PC-3 (cell line): Measurements from ENCODE around the gene ANK2. TPM values are rescaled to one million over a fixed set of nuclear protein-coding genes. Genes with fewer than 3 reads are reported as not detected.

ENCODE experiments used
- ATAC-seq: fragments of 200-7000 bp; cut with Tn5 transposase; 2 replicates; pipeline ENCODE4 v1.9.1; 2020; ENCODE audit warnings: mild to moderate bottlenecking, moderate library complexity
- BruUV-seq: library from RNA; stranded (reverse); fragments of 400-500 nt; replicated peaks from 2 replicates; lab custom pipeline; 2021; lab: Mats Ljungman, UMichigan
- CTCF ChIA-PET: fragments of 300-600 bp; sonication (Branson Sonifier 250); formaldehyde crosslinking; loops from one replicate; lab custom pipeline; 2022; ENCODE audit warnings: antibody characterized with exemption; lab: Charles Lee
- POLR2A ChIA-PET: fragments of 300-600 bp; sonication (Branson Sonifier 250); formaldehyde crosslinking; loops from one replicate; lab custom pipeline; 2022; ENCODE audit warnings: antibody characterized with exemption; ENCODE audit not compliant: unreplicated experiment; lab: Charles Lee
- DNase-seq: peaks from one replicate; pipeline ENCODE4 v3.0.0-alpha.2; 2015
- H2AFZ ChIP-seq: fragments of 300-600 bp; sonication (generic); 2 replicates; pipeline ENCODE4 v1.6.0; 2016; ENCODE audit warnings: antibody characterized with exemption, low read length
- H3F3A ChIP-seq: fragments of 300-600 bp; sonication (generic); one replicate; pipeline ENCODE4 v1.6.0; 2017; ENCODE audit warnings: antibody characterized with exemption, low read length, control low read depth, mild to moderate bottlenecking; ENCODE audit not compliant: unreplicated experiment
- H3K27ac ChIP-seq: fragments of 300-600 bp; sonication (generic); 2 replicates; pipeline ENCODE4 v1.5.1; 2016; ENCODE audit warnings: mild to moderate bottlenecking, low read length
- H3K27me3 ChIP-seq: fragments of 300-600 bp; sonication (generic); 2 replicates; pipeline ENCODE4 v1.6.1; 2016; ENCODE audit warnings: low read length, mixed read lengths
- H3K36me3 ChIP-seq: fragments of 300-600 bp; sonication (generic); 2 replicates; pipeline ENCODE4 v1.6.1; 2016; ENCODE audit warnings: low read depth, mixed run types, low read length, mixed read lengths
- H3K4me1 ChIP-seq: fragments of 300-600 bp; sonication (generic); 2 replicates; pipeline ENCODE4 v1.5.1; 2016; ENCODE audit warnings: low read length; ENCODE audit not compliant: insufficient read depth
- H3K4me2 ChIP-seq: fragments of 300-600 bp; sonication (generic); 2 replicates; pipeline ENCODE4 v1.6.0; 2016; ENCODE audit warnings: low read length
- H3K4me3 ChIP-seq: fragments of 300-600 bp; sonication (generic); 2 replicates; pipeline ENCODE4 v1.5.1; 2016; ENCODE audit warnings: mild to moderate bottlenecking, low read length, mixed read lengths
- H3K79me2 ChIP-seq: fragments of 300-600 bp; sonication (generic); 2 replicates; pipeline ENCODE4 v1.6.1; 2017; ENCODE audit warnings: low read length, mixed read lengths
- H3K9ac ChIP-seq: fragments of 300-600 bp; sonication (generic); 2 replicates; pipeline ENCODE4 v1.6.0; 2016; ENCODE audit warnings: mild to moderate bottlenecking, low read length
- H3K9me2 ChIP-seq: fragments of 300-600 bp; sonication (generic); replicated peaks from 2 replicates; pipeline ENCODE4 v1.6.1; 2016; ENCODE audit warnings: mixed run types, low read length, mixed read lengths
- H3K9me3 ChIP-seq: fragments of 300-600 bp; sonication (generic); 2 replicates; pipeline ENCODE4 v1.6.1; 2016; ENCODE audit warnings: low read length, mixed read lengths
- H4K20me1 ChIP-seq: fragments of 300-600 bp; sonication (generic); 2 replicates; pipeline ENCODE4 v1.6.1; 2016; ENCODE audit warnings: low read length, mixed read lengths
- EZH2 ChIP-seq: fragments of 300-600 bp; sonication (generic); IDR thresholded peaks from one replicate; pipeline ENCODE4 v1.6.1; 2017; ENCODE audit warnings: antibody characterized with exemption, mild to moderate bottlenecking, low read length; ENCODE audit not compliant: unreplicated experiment
- EZH2phosphoT487 ChIP-seq: fragments of 300-600 bp; sonication (generic); IDR thresholded peaks from 2 replicates; pipeline ENCODE4 v1.6.1; 2018; ENCODE audit warnings: mild to moderate bottlenecking, antibody characterized with exemption, low read length, borderline replicate concordance
- intact Hi-C: fragments of 100-400 bp; cut with micrococcal nuclease; formaldehyde crosslinking; loops from 2 replicates; pipeline ENCODE4 v1.9.0; 2023
- total RNA-seq: library from RNA; depleted of rRNA; stranded (reverse); fragments of >200 nt; gene quantifications from 2 replicates; pipeline ENCODE4 v1.2.3, GENCODE V29; 2014
- TF ChIP-seq, protein P1 (sequence below): fragments of 300-600 bp; sonication (generic); conservative IDR thresholded peaks from 2 replicates; pipeline ENCODE4 v1.5.1; 2017; ENCODE audit warnings: antibody characterized with exemption, low read depth, mild to moderate bottlenecking, low read length

ANK2 gene
- total RNA-seq, 1 experiment from 2014 or later, result 1.8 TPM

DNA sequence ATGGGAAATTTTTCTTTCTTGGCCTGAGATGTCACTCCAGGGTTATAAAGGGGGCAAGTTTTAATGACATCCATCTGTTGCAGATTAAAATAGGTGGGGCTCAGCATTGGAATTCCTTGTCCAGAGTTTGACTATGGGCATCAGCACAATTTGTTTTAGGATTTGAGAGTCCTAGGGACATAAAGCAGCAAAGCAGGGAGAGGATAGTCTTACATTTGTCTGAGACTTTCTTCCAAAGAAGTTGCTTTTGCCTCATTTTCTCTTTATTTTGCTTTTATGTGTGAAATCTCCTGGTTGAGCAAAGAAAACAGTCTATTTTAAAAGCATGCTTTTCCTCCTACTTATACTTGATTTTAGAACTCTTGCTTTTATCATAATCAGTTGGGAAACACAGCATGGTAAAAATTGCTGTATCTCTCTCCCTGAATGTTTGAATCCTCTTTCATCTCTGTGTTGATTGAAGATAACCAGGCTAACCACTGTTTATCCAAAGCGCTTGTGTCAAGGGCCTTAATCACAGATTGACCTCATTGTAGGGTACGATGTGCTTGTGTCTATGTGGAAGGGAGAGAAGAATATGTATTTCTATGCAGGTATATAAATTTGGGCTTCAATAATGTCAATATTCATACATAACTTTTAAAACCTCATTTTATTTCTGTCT is 121.5 kb downstream of the ANK2 start:
- H3K9me3 ChIP-seq, result no peaks in the 10 kb centered on the region
- H3K27ac ChIP-seq, result no peak overlapping the region
- no peaks in the 10 kb centered on the region for H3K79me2 ChIP-seq
- H3K4me2 ChIP-seq, result no peak overlapping the region
- no peak for TF ChIP-seq EZH2
- TF ChIP-seq EZH2phosphoT487, result no peak
- TF ChIP-seq, protein P1, sequence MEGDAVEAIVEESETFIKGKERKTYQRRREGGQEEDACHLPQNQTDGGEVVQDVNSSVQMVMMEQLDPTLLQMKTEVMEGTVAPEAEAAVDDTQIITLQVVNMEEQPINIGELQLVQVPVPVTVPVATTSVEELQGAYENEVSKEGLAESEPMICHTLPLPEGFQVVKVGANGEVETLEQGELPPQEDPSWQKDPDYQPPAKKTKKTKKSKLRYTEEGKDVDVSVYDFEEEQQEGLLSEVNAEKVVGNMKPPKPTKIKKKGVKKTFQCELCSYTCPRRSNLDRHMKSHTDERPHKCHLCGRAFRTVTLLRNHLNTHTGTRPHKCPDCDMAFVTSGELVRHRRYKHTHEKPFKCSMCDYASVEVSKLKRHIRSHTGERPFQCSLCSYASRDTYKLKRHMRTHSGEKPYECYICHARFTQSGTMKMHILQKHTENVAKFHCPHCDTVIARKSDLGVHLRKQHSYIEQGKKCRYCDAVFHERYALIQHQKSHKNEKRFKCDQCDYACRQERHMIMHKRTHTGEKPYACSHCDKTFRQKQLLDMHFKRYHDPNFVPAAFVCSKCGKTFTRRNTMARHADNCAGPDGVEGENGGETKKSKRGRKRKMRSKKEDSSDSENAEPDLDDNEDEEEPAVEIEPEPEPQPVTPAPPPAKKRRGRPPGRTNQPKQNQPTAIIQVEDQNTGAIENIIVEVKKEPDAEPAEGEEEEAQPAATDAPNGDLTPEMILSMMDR, result no peak
- DNase-seq (no peak), ATAC-seq (no peak)
- ChIA-PET POLR2A (no interaction called here), CTCF (no interaction called here)
- peaks cover 15% of the 10 kb centered on the region; the same call in 1 of the 2 replicates for H3K27me3 ChIP-seq
- H3K9ac ChIP-seq, result no peak overlapping the region
- H3F3A ChIP-seq, result no peaks in the 10 kb centered on the region
- H4K20me1 ChIP-seq, result no peaks in the 10 kb centered on the region
- H3K4me3 ChIP-seq, result no peak overlapping the region
- no peak overlapping the region for H2AFZ ChIP-seq
- H3K9me2 ChIP-seq, result no peaks in the 10 kb centered on the region
- intact Hi-C loops, result no loop called here
- no TSS peak for BruUV-seq
- no peaks in the 10 kb centered on the region for H3K36me3 ChIP-seq
- no peaks in the 10 kb centered on the region for H3K4me1 ChIP-seq

DNA sequence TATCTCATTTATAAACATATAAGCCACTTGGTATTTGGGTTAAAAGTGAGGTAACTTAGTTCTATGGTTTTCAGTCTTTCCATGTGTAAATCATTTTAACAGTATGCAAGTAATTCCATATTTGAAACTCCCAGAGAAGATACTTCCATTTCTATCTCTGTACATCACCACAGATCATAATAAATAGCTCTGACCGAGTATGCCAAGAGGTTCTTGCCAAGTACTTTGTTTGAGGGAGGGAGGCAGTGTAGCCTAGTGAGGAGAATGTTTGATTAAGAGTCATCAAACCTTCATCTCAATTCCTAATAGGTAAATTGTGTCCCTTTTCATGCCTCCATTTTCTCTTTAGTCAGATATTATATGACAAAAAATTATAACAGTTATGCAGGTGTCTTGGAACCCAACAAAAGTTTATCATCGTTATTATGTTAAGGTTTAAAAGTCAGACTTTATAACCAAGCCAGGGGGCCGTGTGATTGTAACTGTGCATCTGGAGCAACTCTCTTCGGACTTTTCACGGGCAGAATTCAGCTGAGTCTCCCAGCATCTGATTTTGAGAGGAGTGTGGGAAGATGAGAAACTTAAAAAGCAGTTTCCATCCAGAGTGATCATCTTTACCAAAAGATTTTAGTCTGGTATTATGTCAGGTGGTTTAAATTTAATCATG is 123.8 kb downstream of the ANK2 start:
- H3K4me1 ChIP-seq, result no peaks in the 10 kb centered on the region
- H3F3A ChIP-seq, result no peaks in the 10 kb centered on the region
- no peak for ATAC-seq
- H3K9me3 ChIP-seq, result no peaks in the 10 kb centered on the region
- BruUV-seq, result no TSS peak
- H4K20me1 ChIP-seq, result no peaks in the 10 kb centered on the region
- no peak overlapping the region for H3K27ac ChIP-seq
- intact Hi-C loops, result no loop called here
- H2AFZ ChIP-seq, result no peak overlapping the region
- H3K27me3 ChIP-seq, result peaks cover 15% of the 10 kb centered on the region; the same call in 1 of the 2 replicates
- no peak overlapping the region for H3K4me2 ChIP-seq
- TF ChIP-seq EZH2phosphoT487 (no peak), EZH2 (no peak)
- TF ChIP-seq, protein P1, result no peak
- H3K9me2 ChIP-seq, result no peaks in the 10 kb centered on the region
- no peak overlapping the region for H3K9ac ChIP-seq
- POLR2A ChIA-PET, result no interaction called here
- CTCF ChIA-PET, result no interaction called here
- no peaks in the 10 kb centered on the region for H3K36me3 ChIP-seq
- DNase-seq, result no peak
- H3K4me3 ChIP-seq, result no peak overlapping the region
- no peaks in the 10 kb centered on the region for H3K79me2 ChIP-seq

DNA sequence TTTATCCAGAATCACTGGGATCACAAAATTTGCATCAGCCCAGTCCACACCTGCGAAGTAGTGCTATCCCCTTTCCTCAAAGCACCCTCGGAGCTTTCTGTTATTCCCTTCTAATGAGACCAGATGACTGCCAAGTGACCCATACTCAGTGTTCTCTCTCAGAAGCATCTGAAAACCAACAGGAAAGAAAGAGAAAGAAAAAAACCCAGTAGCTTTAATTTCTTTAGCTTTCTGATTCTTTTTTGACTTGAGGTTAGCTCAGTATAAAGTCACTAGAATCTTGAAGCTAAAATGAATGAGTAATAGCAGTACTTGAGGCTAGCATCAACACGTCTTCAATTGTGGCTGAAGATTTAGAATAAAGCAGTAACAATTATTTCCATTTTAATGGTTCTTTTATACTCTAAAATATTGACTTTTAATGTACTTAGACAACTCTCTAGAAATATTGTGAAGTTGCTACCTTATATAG is 124.4 kb downstream of the ANK2 start:
- Histone ChIP-seq H3K36me3 (no peaks in the 10 kb centered on the region), H3K9ac (no peak overlapping the region), H3K27ac (no peak overlapping the region), H3K9me2 (no peaks in the 10 kb centered on the region), H3K4me2 (no peak overlapping the region), H3K4me3 (no peak overlapping the region), H3K27me3 (peaks cover 15% of the 10 kb centered on the region; the same call in 1 of the 2 replicates), H3K79me2 (no peaks in the 10 kb centered on the region), H3K4me1 (no peaks in the 10 kb centered on the region), H2AFZ (no peak overlapping the region), H4K20me1 (no peaks in the 10 kb centered on the region), H3F3A (no peaks in the 10 kb centered on the region), H3K9me3 (no peaks in the 10 kb centered on the region)
- BruUV-seq, result no TSS peak
- TF ChIP-seq EZH2phosphoT487, result no peak
- intact Hi-C loops, result no loop called here
- ChIA-PET POLR2A (no interaction called here), CTCF (no interaction called here)
- DNase-seq, result no peak
- ATAC-seq, result no peak
